ENCODE measurements around the gene IFT20. TPM values are rescaled to one million over a fixed set of nuclear protein-coding genes. Genes with fewer than 3 reads are reported as not detected.

Gene IFT20
- total and polyA plus RNA-seq, 2 of the 13 experiments (the other 11 are each of a cell fraction or from before 2014, with no cell fraction given): 28.0 to 37.8 TPM

DNA sequence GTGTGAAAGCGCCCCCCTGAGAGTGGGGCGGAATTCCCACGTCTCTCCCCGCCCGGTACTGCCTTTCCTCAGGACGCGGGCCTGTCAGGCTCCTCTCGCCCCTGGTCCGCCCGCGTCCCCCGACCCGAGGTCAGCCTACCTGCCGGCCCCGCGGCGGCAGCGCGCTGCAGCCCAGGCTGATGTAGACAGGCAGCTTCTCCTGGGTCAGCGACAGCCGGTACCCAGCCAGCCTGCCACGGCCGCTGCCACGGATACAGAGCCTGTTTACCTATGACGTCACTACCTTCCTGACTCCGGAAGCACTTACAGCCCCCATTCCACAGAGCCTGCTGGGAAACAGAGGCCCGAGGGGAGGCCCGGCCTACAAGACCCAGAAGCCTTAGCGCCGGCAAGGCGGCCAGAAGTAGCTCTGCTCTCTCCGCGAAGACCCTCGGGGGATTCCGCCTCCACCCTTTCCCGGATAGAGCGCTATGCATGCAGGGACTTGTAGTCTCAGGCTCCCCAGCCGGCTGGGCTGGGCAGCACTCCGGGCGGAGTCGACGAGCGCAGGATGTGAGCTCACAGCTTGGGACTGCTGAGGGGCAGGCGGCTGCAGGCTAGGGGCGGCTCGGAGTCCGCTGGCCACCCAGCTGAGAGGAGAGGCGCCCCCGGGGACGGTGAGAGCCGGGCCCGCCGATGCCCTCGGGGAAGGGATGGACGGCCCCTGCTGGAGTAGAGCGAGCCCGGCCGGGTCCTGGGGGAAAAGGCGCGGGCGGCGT lies at the start of gene IFT20, which contains the start of gene TNFAIP1 (continued):
- TF ChIP-seq CAMTA2 (CRISPR knock-in tag; IDR thresholded peaks at IDR 0.05; ENCODE audit: borderline replicate concordance) (0 out of 2 replicates have a peak, but pooled peaks have one; percentile 44), ZNF670 (CRISPR knock-in tag; IDR thresholded peaks at IDR 0.05; ENCODE audit: borderline replicate concordance) (0 out of 2 replicates have a peak, but pooled peaks have one; percentile 63), TBX2 (CRISPR knock-in tag; IDR thresholded peaks at IDR 0.05; ENCODE audit: borderline replicate concordance) (peak; percentile 50; the same call in 1 of the 2 replicates), NFYC (CRISPR knock-in tag; IDR thresholded peaks at IDR 0.05) (peak; percentile 57), SALL1 (CRISPR knock-in tag; IDR thresholded peaks at IDR 0.05) (peak; percentile 79), ETS1 (CRISPR knock-in tag; IDR thresholded peaks at IDR 0.05) (peak; percentile 14; the same call in 1 of the 2 replicates), ZBTB25 (CRISPR knock-in tag; IDR thresholded peaks at IDR 0.05) (no peak; the same call in 1 of the 2 replicates), HMGXB3 (CRISPR knock-in tag; IDR thresholded peaks at IDR 0.05; ENCODE audit: borderline replicate concordance) (peak; percentile 22; the same call in 1 of the 2 replicates), ZNF75D (CRISPR knock-in tag; IDR thresholded peaks at IDR 0.05; ENCODE audit: borderline replicate concordance) (0 out of 2 replicates have a peak, but pooled peaks have one; percentile 25), ZNF724P (CRISPR knock-in tag; IDR thresholded peaks at IDR 0.05; ENCODE audit: borderline replicate concordance) (peak; percentile 79; the same call in 1 of the 2 replicates), CENPT (CRISPR knock-in tag; IDR thresholded peaks at IDR 0.05; ENCODE audit: low read depth) (no peak), BCL6 (CRISPR knock-in tag; IDR thresholded peaks at IDR 0.05) (no peak; the same call in 1 of the 2 replicates), ZBTB38 (CRISPR knock-in tag; IDR thresholded peaks at IDR 0.05) (peak; percentile 52)
- TF ChIP-seq, protein P1, sequence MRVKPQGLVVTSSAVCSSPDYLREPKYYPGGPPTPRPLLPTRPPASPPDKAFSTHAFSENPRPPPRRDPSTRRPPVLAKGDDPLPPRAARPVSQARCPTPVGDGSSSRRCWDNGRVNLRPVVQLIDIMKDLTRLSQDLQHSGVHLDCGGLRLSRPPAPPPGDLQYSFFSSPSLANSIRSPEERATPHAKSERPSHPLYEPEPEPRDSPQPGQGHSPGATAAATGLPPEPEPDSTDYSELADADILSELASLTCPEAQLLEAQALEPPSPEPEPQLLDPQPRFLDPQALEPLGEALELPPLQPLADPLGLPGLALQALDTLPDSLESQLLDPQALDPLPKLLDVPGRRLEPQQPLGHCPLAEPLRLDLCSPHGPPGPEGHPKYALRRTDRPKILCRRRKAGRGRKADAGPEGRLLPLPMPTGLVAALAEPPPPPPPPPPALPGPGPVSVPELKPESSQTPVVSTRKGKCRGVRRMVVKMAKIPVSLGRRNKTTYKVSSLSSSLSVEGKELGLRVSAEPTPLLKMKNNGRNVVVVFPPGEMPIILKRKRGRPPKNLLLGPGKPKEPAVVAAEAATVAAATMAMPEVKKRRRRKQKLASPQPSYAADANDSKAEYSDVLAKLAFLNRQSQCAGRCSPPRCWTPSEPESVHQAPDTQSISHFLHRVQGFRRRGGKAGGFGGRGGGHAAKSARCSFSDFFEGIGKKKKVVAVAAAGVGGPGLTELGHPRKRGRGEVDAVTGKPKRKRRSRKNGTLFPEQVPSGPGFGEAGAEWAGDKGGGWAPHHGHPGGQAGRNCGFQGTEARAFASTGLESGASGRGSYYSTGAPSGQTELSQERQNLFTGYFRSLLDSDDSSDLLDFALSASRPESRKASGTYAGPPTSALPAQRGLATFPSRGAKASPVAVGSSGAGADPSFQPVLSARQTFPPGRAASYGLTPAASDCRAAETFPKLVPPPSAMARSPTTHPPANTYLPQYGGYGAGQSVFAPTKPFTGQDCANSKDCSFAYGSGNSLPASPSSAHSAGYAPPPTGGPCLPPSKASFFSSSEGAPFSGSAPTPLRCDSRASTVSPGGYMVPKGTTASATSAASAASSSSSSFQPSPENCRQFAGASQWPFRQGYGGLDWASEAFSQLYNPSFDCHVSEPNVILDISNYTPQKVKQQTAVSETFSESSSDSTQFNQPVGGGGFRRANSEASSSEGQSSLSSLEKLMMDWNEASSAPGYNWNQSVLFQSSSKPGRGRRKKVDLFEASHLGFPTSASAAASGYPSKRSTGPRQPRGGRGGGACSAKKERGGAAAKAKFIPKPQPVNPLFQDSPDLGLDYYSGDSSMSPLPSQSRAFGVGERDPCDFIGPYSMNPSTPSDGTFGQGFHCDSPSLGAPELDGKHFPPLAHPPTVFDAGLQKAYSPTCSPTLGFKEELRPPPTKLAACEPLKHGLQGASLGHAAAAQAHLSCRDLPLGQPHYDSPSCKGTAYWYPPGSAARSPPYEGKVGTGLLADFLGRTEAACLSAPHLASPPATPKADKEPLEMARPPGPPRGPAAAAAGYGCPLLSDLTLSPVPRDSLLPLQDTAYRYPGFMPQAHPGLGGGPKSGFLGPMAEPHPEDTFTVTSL (CRISPR knock-in tag; IDR thresholded peaks at IDR 0.05; ENCODE audit: borderline replicate concordance): peak; percentile 27; the same call in 1 of the 2 replicates

Measured in HepG2 (cell line).